Stimulated activated CD4-positive, alpha-beta T cell treated with anti-CD3 and anti-CD28 coated beads, TNF-alpha, amount 100 ng/mL, for 48 hours (primary cell): Measurements from ENCODE around the gene MIS18BP1.
"Not testable (repeated sequence)": the region's sequence is repeated elsewhere in the genome, so short reads cannot be mapped to it uniquely, and the experiment has no call there.

ENCODE experiments used
- DNase-seq, 3 donors: peaks; one replicate each; pipeline ENCODE4 v3.0.0-alpha.2; 2020; ENCODE audit warnings: low read depth in 3 of 3

The MIS18BP1 gene

DNA sequence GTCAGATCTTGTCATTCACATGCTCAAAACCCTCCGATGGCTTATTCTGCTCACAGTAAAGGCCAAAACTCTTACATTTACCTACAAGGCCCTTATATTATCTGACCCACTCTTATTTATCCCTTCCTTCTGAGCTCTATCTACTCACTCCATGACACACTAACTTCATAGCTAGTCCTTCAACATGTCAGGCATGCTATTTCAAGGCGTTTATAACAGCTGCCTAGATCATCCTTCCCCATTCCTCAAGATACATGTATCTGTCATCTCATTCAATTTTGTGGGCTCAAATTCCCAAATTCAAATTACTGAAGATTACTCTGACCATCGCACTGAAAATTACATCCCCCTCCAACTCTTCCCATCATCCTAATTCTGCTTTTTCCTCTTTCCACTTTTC is 6.9 kb downstream of the MIS18BP1 start:
- no peak for DNase-seq

DNA sequence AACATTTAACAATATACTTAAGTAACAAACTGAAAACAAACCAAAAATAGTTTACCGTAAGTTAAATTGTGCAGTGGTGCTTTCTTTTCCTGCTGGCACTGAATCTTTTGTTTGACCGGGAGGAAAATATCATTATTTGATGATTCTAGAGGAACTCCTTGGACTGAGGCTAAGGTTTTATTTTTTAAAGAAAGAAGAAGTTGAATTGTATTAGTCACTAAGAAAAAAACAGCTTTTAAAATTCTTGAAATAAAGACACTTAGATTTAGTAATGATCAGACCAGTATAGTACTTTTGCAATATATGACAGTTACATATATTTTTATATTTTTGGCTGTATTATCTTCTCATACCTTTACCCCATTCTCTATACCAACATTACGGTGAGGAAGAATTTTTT is 10.3 kb downstream of the MIS18BP1 start:
- no peak for DNase-seq

DNA sequence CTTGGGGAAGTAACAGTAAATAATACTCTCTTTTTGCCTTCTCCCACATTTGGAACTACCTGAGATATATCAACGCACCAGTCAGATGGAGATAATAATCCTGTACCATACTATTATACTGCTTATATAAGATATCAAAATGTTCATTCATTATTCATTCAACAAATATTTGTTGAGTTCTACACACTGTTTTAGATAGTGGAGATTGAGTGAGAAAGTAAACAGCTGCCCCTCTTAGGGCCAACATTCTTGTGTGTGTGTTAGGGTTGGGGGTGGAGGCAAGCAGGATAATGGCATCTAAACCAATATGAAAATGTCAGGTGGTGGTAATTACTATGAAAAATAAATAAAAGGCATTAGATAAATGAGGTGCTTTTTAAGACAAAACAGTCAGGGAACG is 14.0 kb downstream of the MIS18BP1 start:
- DNase-seq = no peak

GRCh38 chr14:45227566-45227965 is 25.4 kb downstream of the MIS18BP1 start:
- DNase-seq = no peak

GRCh38 chr14:45222485-45223262 is 30.3 kb downstream of the MIS18BP1 start:
- DNase-seq = no peak

DNA sequence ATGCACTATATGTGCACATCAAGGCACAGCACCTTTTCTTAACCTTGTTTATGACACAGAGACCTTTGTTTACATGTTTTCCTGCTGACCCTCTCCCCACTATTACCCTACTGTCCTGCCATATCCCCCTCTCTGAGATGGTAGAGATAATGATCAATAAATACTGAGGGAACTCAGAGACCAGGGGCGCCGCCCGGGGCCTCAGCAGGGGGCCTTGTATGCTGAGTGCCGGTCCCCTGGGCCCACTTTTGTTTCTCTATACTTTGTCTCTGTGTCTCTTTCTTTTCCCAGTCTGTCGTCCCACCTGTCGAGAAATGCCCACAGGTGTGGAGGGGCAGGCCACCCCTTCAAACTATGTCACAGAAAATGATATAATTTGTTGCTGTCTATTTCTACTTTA is 38.7 kb downstream of the MIS18BP1 start:
- DNase-seq = not testable (repeated sequence)

- not testable (repeated sequence) for DNase-seq
Measured at GRCh38 chr14:45213716-45214115, 39.3 kb downstream of the MIS18BP1 start.

GRCh38 chr14:45212231-45212630 is 40.8 kb downstream of the MIS18BP1 start:
- DNase-seq = no peak

DNA sequence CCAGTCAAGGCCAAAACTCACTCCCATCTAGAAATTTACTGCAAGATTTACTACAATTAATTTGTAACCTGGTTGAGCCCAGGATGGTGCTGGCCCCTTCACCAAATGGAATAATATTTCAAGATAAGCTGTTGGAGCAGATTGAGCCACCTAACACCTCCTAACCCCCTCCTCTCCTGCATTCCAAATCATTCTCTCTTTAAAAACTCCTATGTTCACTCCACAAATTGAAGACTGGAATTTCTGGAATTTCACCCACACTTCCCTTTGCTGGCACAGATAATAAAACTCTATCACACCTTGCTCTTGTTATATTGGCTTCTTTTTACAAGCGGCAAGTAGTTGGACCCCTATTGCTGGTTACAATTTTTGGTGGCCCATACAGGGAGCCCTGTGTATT is 41.7 kb downstream of the MIS18BP1 start:
- DNase-seq = no peak

DNA sequence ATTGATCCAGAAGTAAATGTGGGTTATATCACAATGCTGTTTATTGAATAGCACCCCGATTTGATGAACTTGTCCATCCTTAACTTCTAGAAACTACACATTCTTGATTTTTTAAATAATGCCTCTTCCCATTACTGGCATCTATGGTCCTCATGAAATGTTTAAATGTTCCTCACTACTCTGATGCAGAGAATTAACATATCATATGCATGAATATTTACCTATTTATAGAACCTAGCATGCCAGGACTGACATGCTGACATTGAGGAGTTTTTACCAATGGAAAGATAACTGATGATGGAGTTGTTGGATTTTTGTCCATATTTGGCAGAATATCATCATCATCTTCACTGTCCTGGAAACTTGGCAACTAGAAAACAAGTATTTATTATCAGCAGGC is 42.8 kb downstream of the MIS18BP1 start:
- no peak for DNase-seq

DNA sequence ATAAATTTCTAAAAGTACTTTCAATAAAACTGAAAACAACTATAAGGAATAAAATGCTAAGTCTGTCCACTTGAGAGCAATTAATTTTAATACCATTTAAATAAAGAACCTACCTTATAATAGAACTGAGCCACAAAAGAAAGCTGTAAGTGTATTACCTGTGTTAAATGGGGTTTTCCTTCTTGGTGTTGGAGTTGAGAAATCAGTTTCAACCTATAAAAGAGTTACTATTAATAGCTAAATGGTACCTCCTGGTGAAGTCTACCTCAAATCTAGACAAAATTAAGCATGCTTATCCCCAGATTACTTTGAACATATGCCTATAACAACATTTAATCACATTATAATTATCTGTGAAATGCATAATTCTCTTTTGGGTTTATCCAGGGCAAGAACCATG is 48.8 kb downstream of the MIS18BP1 start:
- no peak for DNase-seq

DNA sequence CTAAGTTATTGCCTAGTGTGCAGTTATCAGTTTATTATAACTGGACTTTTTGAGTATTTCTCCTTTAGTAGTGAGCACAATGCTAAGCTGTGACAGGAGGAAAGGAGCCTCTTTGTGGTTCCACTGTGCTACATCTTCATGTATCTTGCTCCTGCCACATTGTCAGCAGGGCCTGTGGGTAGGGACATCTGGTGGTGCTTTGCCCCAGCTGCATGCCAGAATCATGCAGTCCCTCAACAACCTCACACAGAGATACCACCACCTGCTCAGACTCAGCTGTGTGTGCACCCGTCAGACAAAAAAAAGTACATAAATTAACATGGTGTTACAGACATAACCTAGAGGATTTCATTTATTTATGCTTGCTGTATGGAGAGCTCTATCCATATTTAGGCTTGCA is 51.1 kb downstream of the MIS18BP1 start:
- DNase-seq = no peak

DNA sequence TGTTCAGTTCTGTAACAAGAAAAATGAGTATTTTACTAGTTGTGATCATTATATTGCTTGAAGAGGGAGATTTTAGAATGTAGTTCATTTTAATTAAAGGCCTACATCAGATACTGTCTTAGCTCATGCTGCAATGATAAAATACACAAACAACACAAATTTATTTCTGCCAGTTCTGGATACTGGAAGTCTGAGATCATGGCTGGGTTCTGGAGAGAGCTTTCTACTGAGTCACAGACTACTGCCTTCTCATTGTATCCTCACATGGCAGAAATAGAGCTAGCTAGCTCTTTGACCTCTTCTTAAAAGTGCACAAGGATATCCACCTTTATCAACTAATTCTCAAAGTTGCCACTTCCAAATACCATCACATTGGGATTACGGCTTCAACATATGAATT is 53.8 kb downstream of the MIS18BP1 start:
- no peak for DNase-seq

GRCh38 chr14:45198551-45198950 is 54.5 kb downstream of the MIS18BP1 start:
- no peak for DNase-seq

- DNase-seq = no peak
Measured at GRCh38 chr14:45194964-45195363, 58.0 kb downstream of the MIS18BP1 start.

DNA sequence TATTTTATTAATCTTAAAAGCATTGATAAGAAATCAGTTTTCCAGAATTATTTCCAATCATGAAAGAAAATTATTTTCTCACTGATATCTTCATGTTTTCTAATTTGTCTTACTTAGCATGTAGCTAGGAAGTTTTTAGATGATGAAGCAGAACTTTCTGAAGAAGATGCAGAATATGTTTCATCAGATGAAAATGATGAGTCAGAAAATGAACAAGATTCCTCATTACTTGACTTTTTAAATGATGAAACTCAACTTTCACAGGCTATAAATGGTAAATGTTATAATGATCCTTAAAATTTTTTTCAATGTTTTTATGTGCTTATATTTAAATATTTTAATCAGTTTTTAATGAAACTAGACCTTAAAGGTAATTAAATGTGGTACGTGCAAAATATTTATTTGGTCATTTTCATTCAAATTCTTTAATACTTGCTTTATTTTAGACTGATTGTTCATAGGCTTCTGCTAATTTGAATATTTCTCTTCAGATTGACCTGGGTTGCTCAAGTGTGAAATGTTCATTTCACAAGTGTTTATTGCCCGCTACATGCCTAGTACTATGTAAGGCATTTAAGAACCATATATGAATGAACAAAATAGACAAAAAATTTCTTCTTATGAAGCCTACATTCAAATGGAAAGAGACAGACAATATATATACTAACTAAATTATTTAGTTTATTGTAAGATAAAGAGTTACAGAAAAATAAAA is 67.7 kb downstream of the MIS18BP1 start:
- DNase-seq = no peak

DNA sequence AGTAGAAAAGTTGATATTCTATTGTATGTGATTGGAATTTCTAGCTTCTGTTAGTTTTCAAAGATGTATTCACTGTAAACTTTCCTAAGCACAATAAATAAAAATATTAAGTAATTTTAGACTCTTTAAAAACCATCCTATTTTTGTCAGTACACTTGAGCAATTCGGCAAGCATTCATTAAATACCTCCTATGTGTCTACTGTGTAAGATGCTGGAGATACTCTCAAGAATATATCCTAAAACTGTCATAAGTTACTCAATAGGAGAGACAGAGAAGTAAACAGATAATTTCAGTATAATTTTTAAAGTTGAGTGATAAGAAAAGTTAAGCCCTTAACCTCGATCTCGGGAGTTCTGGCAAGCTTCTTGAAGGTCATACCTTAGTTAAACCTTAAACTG is 71.2 kb downstream of the MIS18BP1 start:
- no peak for DNase-seq

DNA sequence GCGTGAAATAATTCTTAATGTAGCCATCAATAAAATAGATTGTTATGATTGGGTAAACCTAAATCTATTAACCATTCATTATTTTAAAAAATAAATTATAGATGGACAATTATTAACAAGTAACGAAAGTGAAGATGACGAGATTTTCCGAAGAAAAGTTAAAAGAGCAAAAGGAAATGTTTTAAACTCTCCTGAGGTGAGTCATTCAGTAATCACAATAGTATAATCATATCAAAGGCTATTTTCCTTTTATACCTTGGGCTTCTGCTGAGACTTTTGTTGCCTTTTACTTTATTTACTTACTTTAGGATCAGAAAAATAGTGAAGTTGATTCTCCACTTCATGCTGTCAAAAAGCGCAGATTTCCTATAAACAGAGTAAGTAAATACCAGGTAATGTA is 71.7 kb downstream of the MIS18BP1 start:
- DNase-seq = no peak

GRCh38 chr14:45177076-45177475 is 75.9 kb downstream of the MIS18BP1 start:
- DNase-seq = no peak

DNA sequence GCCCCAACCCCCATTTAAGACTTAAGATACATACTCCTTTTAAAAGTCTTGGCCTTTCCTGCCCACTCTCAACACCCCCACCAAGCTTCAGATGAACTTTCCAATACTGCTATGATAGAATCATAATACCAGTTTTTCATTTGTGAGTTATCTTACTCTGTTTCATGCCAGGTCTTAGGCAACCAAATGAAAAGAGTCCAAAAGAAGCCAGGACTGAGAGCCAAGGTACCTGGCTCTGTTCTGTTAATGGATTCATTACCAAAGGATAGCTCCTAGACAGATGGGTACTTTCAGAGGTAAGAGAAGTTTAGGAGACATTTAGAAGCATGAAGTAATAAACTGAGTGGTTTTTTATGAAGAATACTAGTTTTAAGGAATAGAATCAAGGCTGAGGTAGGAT is 83.1 kb downstream of the MIS18BP1 start:
- DNase-seq = no peak

- DNase-seq = no peak
Measured at GRCh38 chr14:45156067-45156466, 96.9 kb downstream of the MIS18BP1 start.
